Measurements from ENCODE around the gene TUBA4B.
A peak's percentile ranks its signal among the peaks of the same experiment; 100 is the strongest.

TUBA4B gene

GRCh38 chr2:219252900-219253752 lies at the start of gene TUBA4B:
Gene TUBA4B (plus strand): TSS chr2:219253243. CDS start chr2:219253408, 165 bp downstream.
- POLR2A ChIA-PET, result interaction anchor here (0.6 to 3.9 kb wide), 3 partner anchors 8 to 126 kb away, joined by 3 to 28 read pairs (median 5); partner anchors contain the start of genes ANKZF1, ATG9A, GLB1L and STK16
- no peak for TF ChIP-seq HDGF (IDR thresholded peaks at IDR 0.05; ENCODE audit: borderline replicate concordance)
- 0 out of 2 replicates have a peak, but pooled peaks have one; percentile 44 for TF ChIP-seq L3MBTL2 (conservative IDR thresholded peaks at IDR 0.05)
- CTCF ChIA-PET, result interaction anchor here (0.5 to 0.6 kb wide), 2 partner anchors 8 to 288 kb away, joined by 3 read pairs; no protein-coding TSS in a partner anchor
- DNase-seq (ENCODE audit: extremely low spot score), result no peak

GRCh38 chr2:219204425-219205164 lies 48.4 kb upstream of the TUBA4B start:
- no peak for TF ChIP-seq NFRKB (IDR thresholded peaks at IDR 0.05)
- TF ChIP-seq ELF4 (IDR thresholded peaks at IDR 0.05), result no peak
- no peak for TF ChIP-seq FOXM1 (IDR thresholded peaks at IDR 0.05; ENCODE audit: borderline replicate concordance)
- TF ChIP-seq SP1 (IDR thresholded peaks at IDR 0.05), result no peak
- no peak for TF ChIP-seq SUZ12 (IDR thresholded peaks at IDR 0.05)
- no peak for TF ChIP-seq LEF1 (IDR thresholded peaks at IDR 0.05; ENCODE audit: borderline replicate concordance)
- no peak for TF ChIP-seq FOXK2 (IDR thresholded peaks at IDR 0.05)
- no peak for TF ChIP-seq TARDBP (IDR thresholded peaks at IDR 0.05)
- TF ChIP-seq ARNT (IDR thresholded peaks at IDR 0.05), result no peak
- TF ChIP-seq BHLHE40 (IDR thresholded peaks at IDR 0.05; ENCODE audit: borderline replicate concordance), result no peak
- TF ChIP-seq FOXA1 (IDR thresholded peaks at IDR 0.05), result no peak
- no peak for TF ChIP-seq ZNF384 (IDR thresholded peaks at IDR 0.05)
- no peak for TF ChIP-seq HDGF (IDR thresholded peaks at IDR 0.05; ENCODE audit: borderline replicate concordance)
- no peak for TF ChIP-seq L3MBTL2 (conservative IDR thresholded peaks at IDR 0.05)
- TF ChIP-seq PKNOX1 (IDR thresholded peaks at IDR 0.05), result no peak
- no peak for DNase-seq (ENCODE audit: extremely low spot score)
- CTCF ChIA-PET, result no interaction called here
- POLR2A ChIA-PET, result no interaction called here

GRCh38 chr2:219205165-219205538 lies 47.9 kb upstream of the TUBA4B start:
- no peak for DNase-seq (ENCODE audit: extremely low spot score)
- POLR2A ChIA-PET, result interaction anchor here (2.4 kb wide), 1 partner anchor 29 kb away, joined by 25 read pairs; the partner anchor contains the start of gene CNPPD1
- CTCF ChIA-PET, result no interaction called here
- TF ChIP-seq FOXA1 (IDR thresholded peaks at IDR 0.05) (no peak), L3MBTL2 (conservative IDR thresholded peaks at IDR 0.05) (no peak), FOXK2 (IDR thresholded peaks at IDR 0.05) (no peak), SUZ12 (IDR thresholded peaks at IDR 0.05) (no peak), SP1 (IDR thresholded peaks at IDR 0.05) (no peak), LEF1 (IDR thresholded peaks at IDR 0.05; ENCODE audit: borderline replicate concordance) (no peak), PKNOX1 (IDR thresholded peaks at IDR 0.05) (no peak), HDGF (IDR thresholded peaks at IDR 0.05; ENCODE audit: borderline replicate concordance) (no peak), CTBP1 (IDR thresholded peaks at IDR 0.05; ENCODE audit: borderline replicate concordance) (no peak), BHLHE40 (IDR thresholded peaks at IDR 0.05; ENCODE audit: borderline replicate concordance) (no peak), ARNT (IDR thresholded peaks at IDR 0.05) (no peak), ELF4 (IDR thresholded peaks at IDR 0.05) (no peak), ZNF384 (IDR thresholded peaks at IDR 0.05) (no peak), TARDBP (IDR thresholded peaks at IDR 0.05) (no peak), FOXM1 (IDR thresholded peaks at IDR 0.05; ENCODE audit: borderline replicate concordance) (no peak)

GRCh38 chr2:219205981-219206327 lies 47.1 kb upstream of the TUBA4B start:
- ChIA-PET CTCF (interaction anchor here (1.0 kb wide), 1 partner anchor 89 kb away, joined by 3 read pairs; no protein-coding TSS in a partner anchor), POLR2A (interaction anchor here (0.7 to 2.4 kb wide), 11 partner anchors 9 to 89 kb away, joined by 3 to 25 read pairs (median 4); partner anchors contain the start of genes ABCB6, CNPPD1, GLB1L and STK16)
- no peak for TF ChIP-seq PKNOX1 (IDR thresholded peaks at IDR 0.05)
- no peak for TF ChIP-seq LEF1 (IDR thresholded peaks at IDR 0.05; ENCODE audit: borderline replicate concordance)
- TF ChIP-seq SUZ12 (IDR thresholded peaks at IDR 0.05), result no peak
- no peak for TF ChIP-seq ZNF384 (IDR thresholded peaks at IDR 0.05)
- TF ChIP-seq BHLHE40 (IDR thresholded peaks at IDR 0.05; ENCODE audit: borderline replicate concordance), result no peak
- no peak for TF ChIP-seq HDGF (IDR thresholded peaks at IDR 0.05; ENCODE audit: borderline replicate concordance)
- no peak for TF ChIP-seq FOXK2 (IDR thresholded peaks at IDR 0.05)
- TF ChIP-seq FOXM1 (IDR thresholded peaks at IDR 0.05; ENCODE audit: borderline replicate concordance), result no peak
- no peak for TF ChIP-seq FOXA1 (IDR thresholded peaks at IDR 0.05)
- TF ChIP-seq SP1 (IDR thresholded peaks at IDR 0.05), result no peak
- TF ChIP-seq NFRKB (IDR thresholded peaks at IDR 0.05), result no peak
- TF ChIP-seq TARDBP (IDR thresholded peaks at IDR 0.05), result no peak
- no peak for TF ChIP-seq ELF4 (IDR thresholded peaks at IDR 0.05)
- TF ChIP-seq L3MBTL2 (conservative IDR thresholded peaks at IDR 0.05), result no peak
- TF ChIP-seq ARNT (IDR thresholded peaks at IDR 0.05), result no peak
- no peak for TF ChIP-seq CTBP1 (IDR thresholded peaks at IDR 0.05; ENCODE audit: borderline replicate concordance)
- no peak for DNase-seq (ENCODE audit: extremely low spot score)
